ENCODE data around the gene CFAP46. TPM values are rescaled to one million over a fixed set of nuclear protein-coding genes. Genes with fewer than 3 reads are reported as not detected.
A peak's percentile ranks its signal among the peaks of the same experiment; 100 is the strongest.
"Not testable (repeated sequence)": the region's sequence is repeated elsewhere in the genome, so short reads cannot be mapped to it uniquely, and the experiment has no call there.

Gene CFAP46
- total RNA-seq, 4 donors from 2014 or later = under 0.01 to 1.3 (median 0.28) TPM

DNA sequence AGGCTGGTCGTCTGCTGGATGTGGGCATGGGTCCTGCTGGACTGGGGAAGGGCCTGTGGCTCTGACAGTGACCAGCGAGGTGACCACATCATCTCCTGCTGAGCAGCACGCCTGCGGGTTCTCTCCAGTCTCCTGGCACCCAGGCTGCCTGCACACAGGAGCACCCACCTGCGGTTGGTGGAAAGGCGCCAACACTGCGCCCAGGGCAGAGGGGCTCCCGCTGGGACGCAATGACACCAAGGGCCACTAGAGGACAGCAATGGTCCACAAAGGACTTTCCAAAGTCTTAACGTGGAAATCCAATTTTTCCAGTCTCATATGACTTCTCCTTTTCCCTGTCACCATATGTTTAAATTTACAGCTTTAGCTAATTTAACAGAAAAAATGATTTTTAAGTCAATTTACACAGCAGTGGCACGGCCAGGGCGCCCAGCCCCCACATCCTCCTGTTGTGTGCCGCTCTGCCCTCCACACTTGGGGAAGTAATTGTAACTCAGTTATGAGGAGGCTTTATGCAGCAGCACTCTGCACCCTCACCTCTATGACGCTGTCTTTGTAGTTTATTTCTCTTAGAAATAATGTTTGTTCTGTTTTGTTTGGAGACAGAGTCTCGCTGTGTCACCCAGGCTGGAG is 38.1 kb downstream of the CFAP46 start:
- no peak overlapping the region for H3K27ac ChIP-seq (replicated peaks in 1 of 4)
- no peak for DNase-seq (ENCODE audit: extremely low spot score)
- peaks cover 0 to 25% (median 16%) of the 10 kb centered on the region in 4 donors for H3K9me3 ChIP-seq
- WGBS = 40% methylated on average over 15 of the region's 15 CpGs
- intact Hi-C loops (cut with DNase I) = no loop called here
- no peaks in the 10 kb centered on the region for H3K36me3 ChIP-seq
- peaks cover 0 to 8% (median 0%) of the 10 kb centered on the region in 4 donors for H3K27me3 ChIP-seq
- H3K4me3 ChIP-seq = no peak overlapping the region
- H3K4me1 ChIP-seq = no peaks in the 10 kb centered on the region
- TF ChIP-seq POLR2AphosphoS5 (IDR thresholded peaks at IDR 0.05) (no peak), CTCF (IDR thresholded peaks at IDR 0.05) (peak; percentile 31 to 57 (median 40))

GRCh38 chr10:132902656-132903575 is 39.5 kb downstream of the CFAP46 start:
- WGBS = 89% methylated on average over 19 of the region's 19 CpGs
- H3K36me3 ChIP-seq; DNase-seq (ENCODE audit: extremely low spot score); intact Hi-C loops (cut with DNase I); H3K4me1 ChIP-seq; H3K27ac ChIP-seq (replicated peaks in 1 of 4); H3K4me3 ChIP-seq: not testable (repeated sequence)
- Histone ChIP-seq H3K9me3 (peaks cover 0 to 25% (median 16%) of the 10 kb centered on the region in 4 donors), H3K27me3 (peaks cover 0 to 11% (median 0%) of the 10 kb centered on the region in 4 donors)

- DNase-seq (ENCODE audit: extremely low spot score) = no peak
- 93% methylated on average over 7 of the region's 7 CpGs for WGBS
- Histone ChIP-seq H3K27me3 (peaks cover 0 to 11% (median 0%) of the 10 kb centered on the region in 4 donors), H3K36me3 (no peaks in the 10 kb centered on the region), H3K9me3 (peaks cover 0 to 25% (median 16%) of the 10 kb centered on the region in 4 donors), H3K27ac (replicated peaks in 1 of 4) (no peak overlapping the region), H3K4me1 (no peaks in the 10 kb centered on the region), H3K4me3 (no peak overlapping the region)
- no peak for TF ChIP-seq EP300 (IDR thresholded peaks at IDR 0.05)
- no peak for TF ChIP-seq POLR2A (IDR thresholded peaks at IDR 0.05; ENCODE audit: low read depth)
- TF ChIP-seq POLR2AphosphoS5 (IDR thresholded peaks at IDR 0.05) = no peak
- no peak for TF ChIP-seq CTCF (IDR thresholded peaks at IDR 0.05)
- intact Hi-C loops (cut with DNase I) = no loop called here
Observed at GRCh38 chr10:132901351-132901750, 41.0 kb downstream of the CFAP46 start.

- Histone ChIP-seq H3K27ac (replicated peaks in 1 of 4) (no peak overlapping the region), H3K4me3 (no peak overlapping the region), H3K4me1 (no peaks in the 10 kb centered on the region), H3K27me3 (peaks cover 0 to 2% (median 0%) of the 10 kb centered on the region in 4 donors), H3K9me3 (peaks cover 0 to 18% (median 9%) of the 10 kb centered on the region in 4 donors), H3K36me3 (no peaks in the 10 kb centered on the region)
- 86% methylated on average over 4 of the region's 14 CpGs for WGBS
- intact Hi-C loops (cut with DNase I) = no loop called here
- TF ChIP-seq EP300 (IDR thresholded peaks at IDR 0.05) (no peak), CTCF (IDR thresholded peaks at IDR 0.05) (no peak), POLR2A (IDR thresholded peaks at IDR 0.05; ENCODE audit: low read depth) (no peak), POLR2AphosphoS5 (IDR thresholded peaks at IDR 0.05) (no peak)
- no peak for DNase-seq (ENCODE audit: extremely low spot score)
Observed at GRCh38 chr10:132900211-132900756, 42.1 kb downstream of the CFAP46 start.

DNA sequence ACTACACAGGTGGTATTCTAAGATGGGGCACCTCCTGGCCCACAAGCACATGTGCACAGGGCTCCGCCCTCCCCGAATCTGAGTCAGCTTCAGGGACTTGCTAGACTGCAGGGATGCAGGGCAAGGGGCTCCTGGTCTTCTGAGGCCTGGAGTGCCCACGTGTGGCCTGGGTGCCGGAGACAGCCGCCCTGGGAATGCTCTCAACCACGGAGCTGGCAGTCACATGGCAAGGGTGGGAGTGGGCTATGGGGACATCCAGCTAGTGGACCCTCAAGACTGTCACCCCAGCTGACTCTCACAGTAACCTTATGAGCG is 42.7 kb downstream of the CFAP46 start:
- TF ChIP-seq CTCF (IDR thresholded peaks at IDR 0.05) = no peak
- TF ChIP-seq EP300 (IDR thresholded peaks at IDR 0.05) = no peak
- no peak for TF ChIP-seq POLR2A (IDR thresholded peaks at IDR 0.05; ENCODE audit: low read depth)
- no peak for TF ChIP-seq POLR2AphosphoS5 (IDR thresholded peaks at IDR 0.05)
- Histone ChIP-seq H3K4me1 (no peaks in the 10 kb centered on the region), H3K36me3 (no peaks in the 10 kb centered on the region), H3K27ac (replicated peaks in 1 of 4) (no peak overlapping the region), H3K27me3 (peaks cover 0 to 2% (median 0%) of the 10 kb centered on the region in 4 donors), H3K4me3 (no peak overlapping the region), H3K9me3 (peaks cover 0 to 12% (median 6%) of the 10 kb centered on the region in 4 donors)
- intact Hi-C loops (cut with DNase I) = no loop called here
- DNase-seq (ENCODE audit: extremely low spot score) = no peak
- 100% methylated on average over 1 of the region's 7 CpGs for WGBS
